NCI-H146 treated with DMSO at 0.1 percent for 48 hours (cell line): ENCODE measurements around the gene LRRK1.

Source experiments
- DNase-seq: peaks from one replicate; lab custom pipeline; 2025; ENCODE audit not compliant: unreplicated experiment; lab: John Stamatoyannopoulos, UW

LRRK1 gene

GRCh38 chr15:101052681-101053121 is 133.5 kb downstream of the LRRK1 start:
- DNase-seq: no peak

- no peak for DNase-seq
Measured at GRCh38 chr15:101053261-101053660, 134.1 kb downstream of the LRRK1 start.

- no peak for DNase-seq
Measured at GRCh38 chr15:101054116-101054515, 135.0 kb downstream of the LRRK1 start.

- DNase-seq: no peak
Measured at GRCh38 chr15:101054991-101055390, 135.8 kb downstream of the LRRK1 start.

- DNase-seq: no peak
Measured at GRCh38 chr15:101055411-101055810, 136.3 kb downstream of the LRRK1 start.

GRCh38 chr15:101056366-101057334 is 137.5 kb downstream of the LRRK1 start:
- no peak for DNase-seq

GRCh38 chr15:101057841-101058407 is 138.8 kb downstream of the LRRK1 start:
- no peak for DNase-seq

GRCh38 chr15:101058735-101059134 is 139.6 kb downstream of the LRRK1 start:
- no peak for DNase-seq

- no peak for DNase-seq
Measured at GRCh38 chr15:101059381-101060341, 140.5 kb downstream of the LRRK1 start.

- no peak for DNase-seq
Measured at GRCh38 chr15:101060576-101061551, 141.7 kb downstream of the LRRK1 start.

- DNase-seq: no peak
Measured at GRCh38 chr15:101062063-101062462, 142.9 kb downstream of the LRRK1 start.

GRCh38 chr15:101062471-101063171 is 143.5 kb downstream of the LRRK1 start:
- DNase-seq: no peak

- DNase-seq: no peak
Measured at GRCh38 chr15:101063212-101063611, 144.1 kb downstream of the LRRK1 start.

GRCh38 chr15:101063891-101064794 is 145.0 kb downstream of the LRRK1 start:
- no peak for DNase-seq

- DNase-seq: no peak
Measured at GRCh38 chr15:101064795-101065569, 145.8 kb downstream of the LRRK1 start.

- no peak for DNase-seq
Measured at GRCh38 chr15:101065570-101066221, 146.5 kb downstream of the LRRK1 start.
